ENCODE results near the gene SSBP3. TPM values are rescaled to one million over a fixed set of nuclear protein-coding genes. Genes with fewer than 3 reads are reported as not detected.

SSBP3 gene
- total RNA-seq, 1 experiment from 2014 or later: 42.1 TPM

DNA sequence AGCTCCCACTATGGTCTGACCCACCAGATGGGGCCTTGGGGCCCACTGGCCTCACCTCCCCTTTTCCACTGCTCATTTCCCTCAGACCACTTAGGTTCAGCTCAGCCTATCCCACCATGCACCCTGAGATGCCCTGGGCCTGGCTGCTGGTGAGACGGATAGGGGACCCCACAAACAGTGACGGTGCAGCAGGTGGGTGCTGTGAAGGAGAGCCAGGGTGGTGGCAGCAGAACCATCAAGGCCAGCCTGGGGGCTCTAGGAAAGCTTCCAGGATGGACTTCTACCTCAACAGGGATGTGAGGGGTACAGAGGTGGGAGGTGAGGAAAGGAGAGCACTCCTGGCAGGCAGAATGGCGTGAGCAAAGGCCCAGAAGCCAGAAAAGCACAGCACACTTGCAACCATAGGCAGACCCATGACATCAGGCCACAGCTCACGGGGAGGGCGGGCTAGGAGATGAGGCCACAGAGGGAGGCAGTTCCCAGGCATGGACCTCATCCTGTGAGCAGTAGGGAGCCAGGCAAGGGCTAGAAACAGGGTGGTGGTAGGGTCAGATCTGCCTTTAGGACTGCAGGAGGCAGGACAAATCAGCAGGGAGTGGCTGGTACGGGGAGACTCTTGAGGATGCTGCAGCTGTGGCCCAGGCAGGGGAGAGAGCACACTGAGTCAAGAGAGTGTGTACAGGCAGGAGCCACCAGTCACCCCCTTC lies 229.4 kb downstream of the SSBP3 start:
- CTCF ChIA-PET: no interaction called here
- no peaks in the 10 kb centered on the region for H3K36me3 ChIP-seq (ENCODE audit: control insufficient read depth, insufficient read depth, low read length)
- Mint-ChIP-seq H3K4me3 (ENCODE audit: unreplicated experiment) (no peak overlapping the region), H3K36me3 (ENCODE audit: insufficient read depth, unreplicated experiment) (no peaks in the 10 kb centered on the region), H3K9me3 (ENCODE audit: unreplicated experiment) (no peaks in the 10 kb centered on the region), H3K27ac (ENCODE audit: unreplicated experiment) (no peak overlapping the region), H3K4me1 (ENCODE audit: low read depth, unreplicated experiment) (no peaks in the 10 kb centered on the region), H3K27me3 (ENCODE audit: insufficient read depth, unreplicated experiment) (no peaks in the 10 kb centered on the region)
- intact Hi-C loops (cut with micrococcal nuclease; ENCODE audit: unreplicated experiment): no loop called here
- no peaks in the 10 kb centered on the region for H3K27me3 ChIP-seq (replicated peaks; ENCODE audit: control insufficient read depth, insufficient read depth, low read length)
- H3K4me3 ChIP-seq (ENCODE audit: low read depth, low read length): no peak overlapping the region
- no peaks in the 10 kb centered on the region for H3K4me1 ChIP-seq
- TF ChIP-seq, protein P1, sequence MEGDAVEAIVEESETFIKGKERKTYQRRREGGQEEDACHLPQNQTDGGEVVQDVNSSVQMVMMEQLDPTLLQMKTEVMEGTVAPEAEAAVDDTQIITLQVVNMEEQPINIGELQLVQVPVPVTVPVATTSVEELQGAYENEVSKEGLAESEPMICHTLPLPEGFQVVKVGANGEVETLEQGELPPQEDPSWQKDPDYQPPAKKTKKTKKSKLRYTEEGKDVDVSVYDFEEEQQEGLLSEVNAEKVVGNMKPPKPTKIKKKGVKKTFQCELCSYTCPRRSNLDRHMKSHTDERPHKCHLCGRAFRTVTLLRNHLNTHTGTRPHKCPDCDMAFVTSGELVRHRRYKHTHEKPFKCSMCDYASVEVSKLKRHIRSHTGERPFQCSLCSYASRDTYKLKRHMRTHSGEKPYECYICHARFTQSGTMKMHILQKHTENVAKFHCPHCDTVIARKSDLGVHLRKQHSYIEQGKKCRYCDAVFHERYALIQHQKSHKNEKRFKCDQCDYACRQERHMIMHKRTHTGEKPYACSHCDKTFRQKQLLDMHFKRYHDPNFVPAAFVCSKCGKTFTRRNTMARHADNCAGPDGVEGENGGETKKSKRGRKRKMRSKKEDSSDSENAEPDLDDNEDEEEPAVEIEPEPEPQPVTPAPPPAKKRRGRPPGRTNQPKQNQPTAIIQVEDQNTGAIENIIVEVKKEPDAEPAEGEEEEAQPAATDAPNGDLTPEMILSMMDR (IDR thresholded peaks at IDR 0.05; ENCODE audit: insufficient read depth in 1 of 2, low read depth in 1 of 2, low read length in 1 of 2, severe bottlenecking in 1 of 2, unreplicated experiment in 1 of 2): no peak
- no peak for DNase-seq
- POLR2A ChIA-PET: no interaction called here
- H3K9me3 ChIP-seq: no peaks in the 10 kb centered on the region
- BruUV-seq (replicated peaks): no TSS peak

Other genes starting within 250 kb of the SSBP3 start
- 10.0 and 10.8 TPM in 2 replicates for gene CYB5RL, start 206.4 kb downstream of the SSBP3 start, total RNA-seq (2022)
- gene MRPL37, start 206.2 kb downstream of the SSBP3 start, total RNA-seq (2022): 95.4 and 95.6 TPM in 2 replicates
- gene ACOT11, start 141.8 kb upstream of the SSBP3 start, total RNA-seq (2022): 4.0 and 4.1 TPM in 2 replicates
- 21.4 and 22.3 TPM in 2 replicates for gene FAM151A, start 217.1 kb upstream of the SSBP3 start, total RNA-seq (2022)
- gene MROH7, start 235.4 kb upstream of the SSBP3 start, total RNA-seq (2022): 0.30 TPM in 1 of 2 replicates, not detected in the other